Fibroblast of pulmonary artery (primary cell): ENCODE measurements around the gene SDCCAG8.
A peak's percentile ranks its signal among the peaks of the same experiment; 100 is the strongest.

Experiments used
- DNase-seq: peaks from one replicate; pipeline ENCODE4 v3.0.0-alpha.2; 2010; ENCODE audit warnings: low read depth
- H3K4me3 ChIP-seq: replicated peaks from 2 replicates; pipeline ENCODE4 v1.5.1; 2011; ENCODE audit warnings: low read depth, mild to moderate bottlenecking, control low read depth, low read length, moderate library complexity
- CTCF ChIP-seq: IDR thresholded peaks from 2 replicates; pipeline ENCODE4 v1.5.1; 2011; ENCODE audit warnings: mild to moderate bottlenecking, control low read depth, low read length, inconsistent platforms; ENCODE audit errors: missing control alignments

SDCCAG8 gene

GRCh38 chr1:243495442-243496186, 239.8 kb downstream of the SDCCAG8 start:
- peak; percentile 85 for DNase-seq
- no peak overlapping the region for H3K4me3 ChIP-seq
- no peak for TF ChIP-seq CTCF

- DNase-seq: no peak
- TF ChIP-seq CTCF: no peak
- no peak overlapping the region for H3K4me3 ChIP-seq
These were observed 240.4 kb downstream of the SDCCAG8 start for GRCh38 chr1:243496187-243496646.

- H3K4me3 ChIP-seq: no peak overlapping the region
- no peak for DNase-seq
- no peak for TF ChIP-seq CTCF
These were observed 241.0 kb downstream of the SDCCAG8 start for GRCh38 chr1:243496806-243497205.

- TF ChIP-seq CTCF: no peak
- no peak for DNase-seq
- no peak overlapping the region for H3K4me3 ChIP-seq
These were observed 242.3 kb downstream of the SDCCAG8 start for GRCh38 chr1:243497939-243498681.

- no peak for TF ChIP-seq CTCF
- DNase-seq: no peak
- no peak overlapping the region for H3K4me3 ChIP-seq
These were observed 243.4 kb downstream of the SDCCAG8 start for GRCh38 chr1:243499248-243499647.

GRCh38 chr1:243499711-243500110, 243.9 kb downstream of the SDCCAG8 start:
- no peak for DNase-seq
- TF ChIP-seq CTCF: no peak

GRCh38 chr1:243500512-243500911, 244.7 kb downstream of the SDCCAG8 start:
- no peak overlapping the region for H3K4me3 ChIP-seq
- no peak for DNase-seq
- TF ChIP-seq CTCF: no peak

More at GRCh38 chr1:243499711-243500110, 243.9 kb downstream of the SDCCAG8 start:
- H3K4me3 ChIP-seq: no peak overlapping the region
